Spleen (tissue), 11 donors: Measurements from ENCODE around the gene SH2D3C. TPM values are rescaled to one million over a fixed set of nuclear protein-coding genes. Genes with fewer than 3 reads are reported as not detected.

Experiments used
- DNase-seq: peaks from one replicate; pipeline ENCODE4 v3.0.0-alpha.2; 2020
- H3K27ac ChIP-seq, 8 donors: fragments of 200-600 bp; sonication (generic) in 7 of 8; 1 replicate in 4 of 8; 2 replicates in 4 of 8; pipeline versions ENCODE4 v1.5.0 to v1.8.0; 2016 to 2021; ENCODE audit warnings: inconsistent platforms in 4 of 8, mild to moderate bottlenecking in 4 of 8, moderate library complexity in 1 of 8
- H3K27me3 ChIP-seq, 7 donors: fragments of 200-600 bp; sonication (generic) in 6 of 7; replicated peaks in 1 of 7; 1 replicate in 4 of 7; 2 replicates in 3 of 7; pipeline versions ENCODE4 v1.5.0 to v1.8.0; 2016 to 2021; ENCODE audit warnings: inconsistent platforms in 3 of 7, mild to moderate bottlenecking in 1 of 7
- H3K36me3 ChIP-seq, 6 donors: fragments of 200-600 bp; sonication (generic) in 5 of 6; 1 replicate in 4 of 6; 2 replicates in 2 of 6; pipeline versions ENCODE4 v1.5.0 to v1.8.0; 2016 to 2021; ENCODE audit warnings: inconsistent platforms in 2 of 6
- H3K4me1 ChIP-seq, 6 donors: fragments of 200-600 bp; sonication (generic) in 5 of 6; 1 replicate in 3 of 6; 2 replicates in 3 of 6; pipeline versions ENCODE4 v1.5.0 to v1.8.0; 2016 to 2021; ENCODE audit warnings: inconsistent platforms in 3 of 6
- H3K4me3 ChIP-seq, 8 donors: fragments of 200-600 bp; sonication (generic) in 7 of 8; 1 replicate in 4 of 8; 2 replicates in 4 of 8; pipeline versions ENCODE4 v1.5.0 to v1.8.0; 2016 to 2021; ENCODE audit warnings: inconsistent platforms in 4 of 8, mild to moderate bottlenecking in 4 of 8, moderate library complexity in 2 of 8
- H3K9me3 ChIP-seq, 8 donors: fragments of 200-600 bp; sonication (generic) in 7 of 8; 1 replicate in 4 of 8; 2 replicates in 4 of 8; pipeline versions ENCODE4 v1.5.0 to v1.8.0; 2016 to 2021; ENCODE audit warnings: inconsistent platforms in 4 of 8
- CTCF ChIP-seq, 11 experiments: fragments of 200-600 bp in 7 of 11; fragments of 450-650 bp in 4 of 11; sonication (generic) in 4 of 11; IDR thresholded peaks in 8 of 11; conservative IDR thresholded peaks in 3 of 11; 1 replicate in 7 of 11; 2 replicates in 4 of 11; pipeline versions ENCODE4 v1.4.0 to v1.8.0; 2016 to 2021; ENCODE audit warnings: antibody characterized with exemption in 11 of 11, inconsistent platforms in 4 of 11, mild to moderate bottlenecking in 1 of 11
- POLR2A ChIP-seq, 3 donors: fragments of 450-650 bp; IDR thresholded peaks; one replicate each; pipeline ENCODE4 v1.5.1; 2017; ENCODE audit warnings: antibody characterized with exemption in 3 of 3, mild to moderate bottlenecking in 1 of 3
- POLR2AphosphoS5 ChIP-seq, 3 donors: sonication (generic); formaldehyde crosslinking; IDR thresholded peaks; one replicate each; pipeline ENCODE4 v1.5.1; 2017; ENCODE audit warnings: antibody characterized with exemption in 3 of 3
- WGBS, 5 donors: extraction: QIAGEN DNeasy Blood & Tissue Kit in 3 of 5; methylation state at CpG; one replicate each; pipeline versions ENCODE4 v1.1.5 to v1.1.7; 2013 to 2018; 5-methylcytosine and 5-hydroxymethylcytosine counted together
- intact Hi-C: fragments of 100-400 bp; cut with DNase I; formaldehyde crosslinking; loops from one replicate; pipeline ENCODE4 v1.15.0; 2023; ENCODE audit warnings: low total_unique reads
- polyA plus RNA-seq, 3 donors: library from polyadenylated mRNA; stranded (reverse); fragments of 200-250 nt; gene quantifications; one replicate each; pipeline ENCODE4 v1.2.1, GENCODE V29; 2013
- total RNA-seq, 7 donors: library from RNA; depleted of rRNA in 3 of 7; stranded (reverse); fragments of >200 nt in 3 of 7; fragmentation: NEBNext Ultra II Directional in 4 of 7; extraction: Animal tissue kit (Norgen Biotek cat#: 25700) in 4 of 7; gene quantifications; one replicate each; pipeline versions ENCODE4 v1.1.0 to v1.2.1, GENCODE V29; 2016 to 2021
- donor health status: healthy with polysubstance abuse.
- donor health status: DM: no; HTN: no; CAD: no; lungs with moderate emphysema.
- donor health status: DM: no; HTN: no; CAD: no.
- donor health status: Bipolar disorder and iron deficiency.
- donor health status: healthy.
- donor health status: DM: no; HTN: no; CAD: no.
- donor health status: DM: yes; HTN: yes; CAD: no.

The SH2D3C gene
- total and polyA plus RNA-seq, 10 donors, result 27.0 to 85.4 (median 50.9) TPM

- 32 to 53% (median 44%) methylated on average over 8 of the region's 8 CpGs for WGBS, 5 donors
- Histone ChIP-seq H3K36me3 (peaks cover 0 to 34% (median 21%) of the 10 kb centered on the region in 6 donors), H3K27me3 (no peaks in the 10 kb centered on the region), H3K4me1 (peaks cover 19 to 77% (median 54%) of the 10 kb centered on the region in 6 donors), H3K4me3 (peak overlapping the region in 1 of 8 donors; percentile 4), H3K27ac (peak overlapping the region in 7 of 8 donors; percentile 51 to 75 (median 60)), H3K9me3 (no peaks in the 10 kb centered on the region)
- DNase-seq, result no peak
- TF ChIP-seq POLR2AphosphoS5 (IDR thresholded peaks at IDR 0.05) (peak; percentile 56 to 76 (median 75)), POLR2A (IDR thresholded peaks at IDR 0.05) (no peak)
- intact Hi-C loops, result loop anchor here (10.0 kb wide), 1 partner anchor 68 kb away; no protein-coding TSS in a partner anchor
Observed at GRCh38 chr9:127796225-127796813, 17.9 kb upstream of the SH2D3C start.

DNA sequence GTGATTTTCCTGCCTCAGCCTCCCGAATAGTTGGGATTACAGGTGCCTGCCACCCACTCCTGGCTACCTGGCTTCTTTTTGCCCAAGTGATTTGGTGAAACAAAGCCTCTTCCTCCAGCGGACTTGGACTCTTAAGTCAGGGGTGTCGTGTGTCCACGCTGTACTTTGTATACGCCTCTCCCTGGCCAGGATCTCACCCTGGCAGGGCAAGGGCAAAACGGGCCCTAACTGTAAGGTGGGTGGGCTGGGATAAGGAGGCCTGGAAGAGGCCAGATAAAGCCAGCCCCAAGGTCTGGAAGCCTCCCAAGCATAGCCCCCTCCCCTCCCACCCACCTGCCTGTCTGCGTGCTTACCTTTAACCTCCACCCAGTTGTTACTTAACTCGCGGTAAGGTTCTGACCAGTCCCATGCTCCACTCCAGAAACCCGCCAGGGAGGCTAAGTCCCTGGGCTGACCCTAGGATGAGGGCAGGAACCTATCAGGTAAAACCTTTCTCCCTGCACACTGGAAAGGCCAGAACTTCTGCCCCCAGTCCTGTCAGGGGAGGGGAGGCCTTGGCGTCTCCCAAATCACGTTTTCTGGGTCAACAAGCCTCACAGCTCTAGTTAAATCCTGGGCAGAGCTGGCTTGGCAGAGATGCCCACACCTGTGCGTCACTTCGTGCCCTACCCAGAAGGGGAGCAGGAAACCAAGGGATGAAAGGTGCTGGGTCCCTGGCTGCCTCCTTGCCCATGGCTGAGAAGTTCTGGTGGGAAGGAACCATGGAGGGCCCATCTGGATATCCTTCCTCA, 15.7 kb upstream of the SH2D3C start:
- Histone ChIP-seq H3K9me3 (no peaks in the 10 kb centered on the region), H3K4me1 (peaks cover 19 to 94% (median 71%) of the 10 kb centered on the region in 6 donors), H3K4me3 (no peak overlapping the region), H3K36me3 (peaks cover 6 to 55% (median 42%) of the 10 kb centered on the region in 6 donors), H3K27me3 (no peaks in the 10 kb centered on the region), H3K27ac (peak overlapping the region in 6 of 8 donors; percentile 8 to 96 (median 46))
- DNase-seq, result no peak
- intact Hi-C loops, result loop anchor here (10.0 kb wide), 1 partner anchor 71 kb away; no protein-coding TSS in a partner anchor
- TF ChIP-seq POLR2AphosphoS5 (IDR thresholded peaks at IDR 0.05) (peak; percentile 50 to 57 (median 51)), CTCF (IDR thresholded peaks at IDR 0.05 in 8 of 11, conservative IDR thresholded peaks at IDR 0.05 in 3 of 11) (no peak)
- 79 to 89% (median 83%) methylated on average over 12 to 14 of the region's 14 CpGs for WGBS, 5 donors

- 66 to 78% (median 71%) methylated on average over 6 to 8 of the region's 8 CpGs for WGBS, 5 donors
- TF ChIP-seq POLR2A (IDR thresholded peaks at IDR 0.05), result no peak
- no peak for TF ChIP-seq CTCF (IDR thresholded peaks at IDR 0.05 in 8 of 11, conservative IDR thresholded peaks at IDR 0.05 in 3 of 11)
- TF ChIP-seq POLR2AphosphoS5 (IDR thresholded peaks at IDR 0.05), result peak in 2 of 3 donors; percentile 56 to 57
- H3K4me1 ChIP-seq, result peaks cover 22 to 100% (median 81%) of the 10 kb centered on the region in 6 donors
- H3K27ac ChIP-seq, result peak overlapping the region in 6 of 8 donors; percentile 13 to 96 (median 53)
- peaks cover 6 to 65% (median 52%) of the 10 kb centered on the region in 6 donors for H3K36me3 ChIP-seq
- DNase-seq, result no peak
- no peaks in the 10 kb centered on the region for H3K27me3 ChIP-seq
- H3K9me3 ChIP-seq, result no peaks in the 10 kb centered on the region
- intact Hi-C loops, result loop anchor here (10.0 kb wide), 1 partner anchor 72 kb away; no protein-coding TSS in a partner anchor
- H3K4me3 ChIP-seq, result no peak overlapping the region
Observed at GRCh38 chr9:127793093-127793708, 14.7 kb upstream of the SH2D3C start.

DNA sequence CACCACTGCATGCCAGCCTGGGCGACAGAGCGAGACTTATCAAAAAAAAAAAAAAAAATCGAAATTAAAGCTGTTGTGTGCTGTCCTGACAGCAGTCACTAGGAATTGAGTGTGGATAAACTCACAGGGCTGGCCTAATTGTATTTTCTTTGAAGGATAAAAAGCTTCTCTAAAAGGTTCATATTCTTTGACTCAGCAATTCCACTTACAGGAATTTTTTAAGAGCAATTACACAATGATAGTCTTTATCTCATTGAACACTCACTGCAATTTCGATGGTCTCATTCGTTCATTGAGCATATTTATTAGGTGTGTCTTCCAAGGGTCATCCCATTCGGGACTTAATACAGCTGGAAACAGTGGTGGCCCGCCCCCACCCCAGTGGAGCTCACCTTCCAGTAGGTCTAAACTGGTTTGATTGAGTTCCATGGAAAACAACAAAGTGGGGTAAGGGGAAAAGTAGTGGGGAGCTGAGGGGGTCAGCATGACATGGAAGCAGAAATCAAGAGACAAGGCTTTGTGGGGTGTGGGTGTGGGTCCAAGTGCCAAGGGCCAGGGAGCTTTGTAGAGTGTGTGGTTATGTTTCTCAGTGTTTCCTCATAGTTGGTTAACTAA, 14.1 kb upstream of the SH2D3C start:
- intact Hi-C loops, result loop anchor here (10.0 kb wide), 1 partner anchor 72 kb away; no protein-coding TSS in a partner anchor
- Histone ChIP-seq H3K27me3 (no peaks in the 10 kb centered on the region), H3K4me1 (peaks cover 26 to 100% (median 83%) of the 10 kb centered on the region in 6 donors), H3K27ac (peak overlapping the region in 6 of 8 donors; percentile 13 to 96 (median 53)), H3K9me3 (no peaks in the 10 kb centered on the region), H3K4me3 (no peak overlapping the region), H3K36me3 (peaks cover 6 to 72% (median 59%) of the 10 kb centered on the region in 6 donors)
- TF ChIP-seq POLR2A (IDR thresholded peaks at IDR 0.05) (no peak), POLR2AphosphoS5 (IDR thresholded peaks at IDR 0.05) (peak in 1 of 3 donors; percentile 31)
- no peak for DNase-seq
- 67 to 83% (median 71%) methylated on average over 7 of the region's 7 CpGs for WGBS, 5 donors
